GM12874 (cell line): ENCODE data around the gene TMEM214.

Source experiments
- TF ChIP-seq, protein P1 (sequence below): IDR thresholded peaks from 2 replicates; pipeline ENCODE4 v1.5.1; 2011; ENCODE audit warnings: low read depth, mild to moderate bottlenecking, control low read depth, low read length, moderate library complexity; ENCODE audit not compliant: insufficient read depth

Gene TMEM214

GRCh38 chr2:27021253-27022049 lies 11.3 kb upstream of the TMEM214 start:
- TF ChIP-seq, protein P1, sequence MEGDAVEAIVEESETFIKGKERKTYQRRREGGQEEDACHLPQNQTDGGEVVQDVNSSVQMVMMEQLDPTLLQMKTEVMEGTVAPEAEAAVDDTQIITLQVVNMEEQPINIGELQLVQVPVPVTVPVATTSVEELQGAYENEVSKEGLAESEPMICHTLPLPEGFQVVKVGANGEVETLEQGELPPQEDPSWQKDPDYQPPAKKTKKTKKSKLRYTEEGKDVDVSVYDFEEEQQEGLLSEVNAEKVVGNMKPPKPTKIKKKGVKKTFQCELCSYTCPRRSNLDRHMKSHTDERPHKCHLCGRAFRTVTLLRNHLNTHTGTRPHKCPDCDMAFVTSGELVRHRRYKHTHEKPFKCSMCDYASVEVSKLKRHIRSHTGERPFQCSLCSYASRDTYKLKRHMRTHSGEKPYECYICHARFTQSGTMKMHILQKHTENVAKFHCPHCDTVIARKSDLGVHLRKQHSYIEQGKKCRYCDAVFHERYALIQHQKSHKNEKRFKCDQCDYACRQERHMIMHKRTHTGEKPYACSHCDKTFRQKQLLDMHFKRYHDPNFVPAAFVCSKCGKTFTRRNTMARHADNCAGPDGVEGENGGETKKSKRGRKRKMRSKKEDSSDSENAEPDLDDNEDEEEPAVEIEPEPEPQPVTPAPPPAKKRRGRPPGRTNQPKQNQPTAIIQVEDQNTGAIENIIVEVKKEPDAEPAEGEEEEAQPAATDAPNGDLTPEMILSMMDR: no peak

- TF ChIP-seq, protein P1: no peak
These were observed 9.0 kb upstream of the TMEM214 start for GRCh38 chr2:27023740-27024139.

GRCh38 chr2:27024188-27024587 lies 8.6 kb upstream of the TMEM214 start:
- TF ChIP-seq, protein P1: no peak

DNA sequence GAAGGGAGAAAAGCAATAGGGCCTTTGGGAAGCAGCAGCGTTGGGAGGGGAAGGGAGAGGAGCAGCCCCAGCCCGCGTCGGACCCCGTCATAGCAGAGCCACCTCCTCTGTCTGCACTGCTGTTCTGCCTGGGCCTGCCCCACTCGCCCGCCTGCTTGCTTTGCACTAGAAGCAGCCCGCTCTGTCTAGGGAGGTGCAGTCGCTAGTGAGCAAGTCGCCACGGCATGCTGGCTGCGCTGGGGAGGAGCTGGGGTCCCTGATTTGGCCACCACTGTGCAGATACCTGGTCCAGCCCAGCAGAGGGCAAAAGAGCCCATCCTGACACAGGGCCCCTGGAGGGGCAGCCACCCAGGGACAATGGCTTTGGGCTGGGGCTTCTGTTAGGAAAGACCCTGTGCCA lies 8.0 kb upstream of the TMEM214 start:
- TF ChIP-seq, protein P1: no peak

DNA sequence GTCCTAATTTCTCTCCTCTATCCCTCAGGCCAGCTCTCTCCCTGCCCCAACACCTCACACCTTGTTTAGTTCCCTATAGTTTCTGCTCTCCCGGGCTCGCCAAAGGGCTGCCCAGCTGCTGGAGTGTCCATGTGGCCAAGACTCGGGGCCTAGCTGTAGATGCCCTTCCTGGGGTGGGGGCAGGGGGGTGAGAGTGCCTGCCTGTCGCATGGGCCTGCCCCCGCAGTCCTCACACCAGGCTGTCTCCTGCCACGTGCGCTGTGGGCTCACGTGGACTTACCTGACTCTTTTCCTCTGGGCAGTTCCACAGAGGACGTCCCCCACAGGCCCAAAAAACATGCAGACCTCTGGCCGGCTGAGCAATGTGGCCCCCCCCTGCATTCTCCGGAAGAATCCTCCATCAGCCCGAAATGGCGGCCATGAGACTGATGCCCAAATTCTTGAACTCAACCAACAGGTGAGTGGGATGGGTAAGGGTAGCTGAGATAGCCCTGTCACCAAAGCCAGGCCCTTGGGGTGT lies 7.4 kb upstream of the TMEM214 start:
- TF ChIP-seq, protein P1: no peak

DNA sequence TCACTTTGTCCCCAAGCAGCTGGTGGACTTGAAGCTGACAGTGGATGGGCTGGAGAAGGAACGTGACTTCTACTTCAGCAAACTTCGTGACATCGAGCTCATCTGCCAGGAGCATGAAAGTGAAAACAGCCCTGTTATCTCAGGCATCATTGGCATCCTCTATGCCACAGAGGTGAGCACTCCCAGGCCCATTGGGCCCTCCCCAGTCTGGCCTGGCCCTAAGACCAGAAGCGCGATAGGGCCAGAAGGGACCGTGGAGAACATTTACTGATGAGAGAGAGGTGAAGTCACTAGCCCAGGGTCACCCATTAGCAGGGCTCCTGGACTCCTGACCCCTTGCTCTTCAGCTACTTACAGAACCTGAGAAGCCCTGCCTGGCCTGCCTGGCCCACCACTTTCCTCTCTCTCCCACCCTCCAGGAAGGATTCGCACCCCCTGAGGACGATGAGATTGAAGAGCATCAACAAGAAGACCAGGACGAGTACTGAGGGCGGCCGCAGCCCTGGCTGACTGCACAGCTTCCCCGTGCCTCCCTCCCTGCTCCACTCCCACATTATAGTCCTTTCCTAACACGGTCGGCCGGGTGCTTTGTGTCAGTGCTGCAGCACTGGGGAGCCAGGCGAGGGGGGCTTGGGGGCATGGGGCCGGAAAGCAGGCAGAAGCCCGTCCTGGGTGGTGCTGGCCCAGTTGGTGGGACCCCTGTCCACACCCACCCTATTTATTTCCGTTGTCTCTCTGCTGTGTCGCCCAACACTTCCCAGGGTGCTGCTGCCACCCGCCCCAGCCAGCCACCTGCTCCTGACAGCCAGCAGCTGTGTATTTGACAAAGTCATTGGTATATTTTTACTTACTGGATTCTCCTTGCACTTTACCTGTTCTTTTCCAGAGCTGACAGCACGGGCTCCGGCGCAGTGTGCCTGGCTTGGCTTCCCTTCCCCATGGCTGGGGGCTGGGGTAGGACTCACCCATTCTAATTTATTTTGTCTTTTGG lies 6.6 kb upstream of the TMEM214 start:
- TF ChIP-seq, protein P1: no peak

DNA sequence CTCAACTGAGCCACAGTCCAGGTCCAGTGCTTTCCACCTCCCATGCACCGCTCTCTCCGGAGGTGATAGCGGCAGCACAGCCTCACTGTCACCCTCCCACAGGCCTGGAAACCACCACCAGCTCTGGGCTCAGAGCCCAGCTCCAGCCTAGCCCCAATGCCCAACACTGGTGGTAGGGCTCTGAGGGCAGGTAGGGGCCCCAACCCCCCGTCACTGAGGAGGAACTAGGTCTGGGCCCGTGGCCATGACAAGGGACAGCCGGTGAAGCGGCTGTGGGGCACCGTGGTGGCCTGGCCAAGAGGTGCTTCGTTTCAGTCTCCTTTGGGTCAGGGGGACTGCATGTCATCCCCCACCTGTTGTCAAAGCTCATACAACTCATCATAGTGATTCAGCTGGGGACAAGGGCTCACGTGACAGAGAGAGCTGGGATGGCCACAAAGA lies 5.5 kb upstream of the TMEM214 start:
- TF ChIP-seq, protein P1: no peak
